ENCODE data around the gene ZNF202. TPM values are rescaled to one million over a fixed set of nuclear protein-coding genes. Genes with fewer than 3 reads are reported as not detected.

Gene ZNF202
- total RNA-seq, 1 donor from 2014 or later, result 11.3 TPM

- Histone ChIP-seq H3K4me1 (ENCODE audit: insufficient read depth, low read length) (no peaks in the 10 kb centered on the region), H3K27me3 (ENCODE audit: insufficient read depth, low read length) (no peaks in the 10 kb centered on the region), H3K9ac (ENCODE audit: low read length) (no peak overlapping the region), H3K27ac (ENCODE audit: low read depth, low read length) (no peak overlapping the region), H4K20me1 (ENCODE audit: insufficient read depth, low read length) (no peaks in the 10 kb centered on the region), H3K36me3 (ENCODE audit: insufficient read depth, low read length) (no peaks in the 10 kb centered on the region), H2AFZ (ENCODE audit: low read depth, low read length) (no peak overlapping the region), H3K9me3 (ENCODE audit: insufficient read depth, low read depth, low read length) (no peaks in the 10 kb centered on the region), H3K4me3 (ENCODE audit: insufficient read depth, low read depth, low read length) (no peak overlapping the region), H3K4me2 (ENCODE audit: low read length) (no peak overlapping the region), H3K79me2 (ENCODE audit: insufficient read depth, low read length) (no peaks in the 10 kb centered on the region)
- Mint-ChIP-seq H3K4me3 (ENCODE audit: unreplicated experiment) (no peak overlapping the region), H3K27me3 (ENCODE audit: low read depth, unreplicated experiment) (no peaks in the 10 kb centered on the region), H3K36me3 (ENCODE audit: low read depth, unreplicated experiment) (no peaks in the 10 kb centered on the region), H3K9me3 (ENCODE audit: unreplicated experiment) (no peaks in the 10 kb centered on the region), H3K4me1 (ENCODE audit: low read depth, unreplicated experiment) (no peaks in the 10 kb centered on the region), H3K27ac (ENCODE audit: unreplicated experiment) (no peak overlapping the region)
- FAIRE-seq, result no peak
- DNase-seq (ENCODE audit: low read depth), result no peak
- no peak for TF ChIP-seq CTCF (IDR thresholded peaks at IDR 0.05; ENCODE audit: insufficient read depth, low read depth, low read length)
- no peak for TF ChIP-seq EZH2 (IDR thresholded peaks at IDR 0.05; ENCODE audit: insufficient read depth, low read length)
Measured at GRCh38 chr11:123771664-123772063, 30.2 kb upstream of the ZNF202 start.

GRCh38 chr11:123770712-123771111 lies 29.3 kb upstream of the ZNF202 start:
- H3K9me3 ChIP-seq (ENCODE audit: insufficient read depth, low read depth, low read length), result no peaks in the 10 kb centered on the region
- no peak overlapping the region for H3K27ac ChIP-seq (ENCODE audit: low read depth, low read length)
- no peak overlapping the region for H3K4me3 ChIP-seq (ENCODE audit: insufficient read depth, low read depth, low read length)
- DNase-seq (ENCODE audit: low read depth) (no peak), FAIRE-seq (no peak)
- Mint-ChIP-seq H3K4me3 (ENCODE audit: unreplicated experiment) (no peak overlapping the region), H3K4me1 (ENCODE audit: low read depth, unreplicated experiment) (no peaks in the 10 kb centered on the region), H3K27ac (ENCODE audit: unreplicated experiment) (no peak overlapping the region), H3K36me3 (ENCODE audit: low read depth, unreplicated experiment) (no peaks in the 10 kb centered on the region), H3K27me3 (ENCODE audit: low read depth, unreplicated experiment) (no peaks in the 10 kb centered on the region), H3K9me3 (ENCODE audit: unreplicated experiment) (no peaks in the 10 kb centered on the region)
- no peaks in the 10 kb centered on the region for H3K4me1 ChIP-seq (ENCODE audit: insufficient read depth, low read length)
- no peaks in the 10 kb centered on the region for H3K79me2 ChIP-seq (ENCODE audit: insufficient read depth, low read length)
- no peaks in the 10 kb centered on the region for H3K36me3 ChIP-seq (ENCODE audit: insufficient read depth, low read length)
- no peak for TF ChIP-seq CTCF (IDR thresholded peaks at IDR 0.05; ENCODE audit: insufficient read depth, low read depth, low read length)
- no peak for TF ChIP-seq EZH2 (IDR thresholded peaks at IDR 0.05; ENCODE audit: insufficient read depth, low read length)
- H3K9ac ChIP-seq (ENCODE audit: low read length), result no peak overlapping the region
- H3K27me3 ChIP-seq (ENCODE audit: insufficient read depth, low read length), result no peaks in the 10 kb centered on the region
- H3K4me2 ChIP-seq (ENCODE audit: low read length), result no peak overlapping the region
- H2AFZ ChIP-seq (ENCODE audit: low read depth, low read length), result no peak overlapping the region
- H4K20me1 ChIP-seq (ENCODE audit: insufficient read depth, low read length), result no peaks in the 10 kb centered on the region

GRCh38 chr11:123765601-123766000 lies 24.1 kb upstream of the ZNF202 start:
- FAIRE-seq (no peak), DNase-seq (ENCODE audit: low read depth) (no peak)
- H3K36me3 ChIP-seq (ENCODE audit: insufficient read depth, low read length), result no peaks in the 10 kb centered on the region
- Mint-ChIP-seq H3K36me3 (ENCODE audit: low read depth, unreplicated experiment) (no peaks in the 10 kb centered on the region), H3K27ac (ENCODE audit: unreplicated experiment) (no peak overlapping the region), H3K27me3 (ENCODE audit: low read depth, unreplicated experiment) (no peaks in the 10 kb centered on the region), H3K4me3 (ENCODE audit: unreplicated experiment) (no peak overlapping the region), H3K4me1 (ENCODE audit: low read depth, unreplicated experiment) (no peaks in the 10 kb centered on the region), H3K9me3 (ENCODE audit: unreplicated experiment) (peaks cover 8% of the 10 kb centered on the region)
- H4K20me1 ChIP-seq (ENCODE audit: insufficient read depth, low read length), result no peaks in the 10 kb centered on the region
- H3K79me2 ChIP-seq (ENCODE audit: insufficient read depth, low read length), result no peaks in the 10 kb centered on the region
- no peaks in the 10 kb centered on the region for H3K27me3 ChIP-seq (ENCODE audit: insufficient read depth, low read length)
- H3K27ac ChIP-seq (ENCODE audit: low read depth, low read length), result no peak overlapping the region
- H3K9ac ChIP-seq (ENCODE audit: low read length), result no peak overlapping the region
- no peak for TF ChIP-seq CTCF (IDR thresholded peaks at IDR 0.05; ENCODE audit: insufficient read depth, low read depth, low read length)
- TF ChIP-seq EZH2 (IDR thresholded peaks at IDR 0.05; ENCODE audit: insufficient read depth, low read length), result no peak
- no peak overlapping the region for H3K4me3 ChIP-seq (ENCODE audit: insufficient read depth, low read depth, low read length)
- H2AFZ ChIP-seq (ENCODE audit: low read depth, low read length), result no peak overlapping the region
- no peak overlapping the region for H3K4me2 ChIP-seq (ENCODE audit: low read length)
- no peaks in the 10 kb centered on the region for H3K9me3 ChIP-seq (ENCODE audit: insufficient read depth, low read depth, low read length)
- H3K4me1 ChIP-seq (ENCODE audit: insufficient read depth, low read length), result no peaks in the 10 kb centered on the region
